GM12878 (cell line): ENCODE results near the gene FAAP100. TPM values are rescaled to one million over a fixed set of nuclear protein-coding genes. Genes with fewer than 3 reads are reported as not detected.

Source experiments
- BHLHE40 ChIP-seq, 2 experiments: fragments of 450-650 bp in 1 of 2; IDR thresholded peaks; 2 replicates each; pipeline ENCODE4 v1.6.1; 2011 to 2017; ENCODE audit warnings: low read depth in 2 of 2, borderline replicate concordance in 1 of 2, improper control_type of control experiment in 1 of 2, low read length in 1 of 2, mild to moderate bottlenecking in 1 of 2
- BMI1 ChIP-seq: fragments of 450-650 bp; IDR thresholded peaks from 2 replicates; pipeline ENCODE4 v1.6.1; 2016; ENCODE audit warnings: mild to moderate bottlenecking, moderate library complexity, borderline replicate concordance
- FOXK2 ChIP-seq: fragments of 450-650 bp; IDR thresholded peaks from 2 replicates; pipeline ENCODE4 v1.6.1; 2017; ENCODE audit warnings: mild to moderate bottlenecking, moderate library complexity
- HCFC1 ChIP-seq: fragments of 150-350 bp; IDR thresholded peaks from 2 replicates; pipeline ENCODE4 v1.6.1; 2014; ENCODE audit warnings: low read length
- IKZF1 ChIP-seq: fragments of 450-650 bp; conservative IDR thresholded peaks from 2 replicates; pipeline ENCODE4 v1.6.1; 2017; ENCODE audit warnings: antibody characterized with exemption, mild to moderate bottlenecking
- IKZF2 ChIP-seq, 2 experiments: fragments of 450-650 bp; IDR thresholded peaks; 2 replicates each; pipeline ENCODE4 v1.6.1; 2017; ENCODE audit warnings: mild to moderate bottlenecking in 2 of 2, moderate library complexity in 2 of 2
- MEF2B ChIP-seq: fragments of 450-650 bp; IDR thresholded peaks from 2 replicates; pipeline ENCODE4 v1.6.1; 2018; ENCODE audit warnings: mild to moderate bottlenecking, moderate library complexity; ENCODE audit not compliant: partially characterized antibody, poor library complexity, severe bottlenecking
- NR2C1 ChIP-seq: fragments of 450-650 bp; IDR thresholded peaks from 2 replicates; pipeline ENCODE4 v1.6.1; 2017; ENCODE audit warnings: antibody characterized with exemption, mild to moderate bottlenecking, moderate library complexity
- PAX8 ChIP-seq: fragments of 450-650 bp; IDR thresholded peaks from 2 replicates; pipeline ENCODE4 v1.6.1; 2017; ENCODE audit warnings: mild to moderate bottlenecking, moderate library complexity
- RELA ChIP-seq: fragments of 450-650 bp; IDR thresholded peaks from 2 replicates; pipeline ENCODE4 v1.8.0; 2014; ENCODE audit warnings: borderline replicate concordance; ENCODE audit not compliant: partially characterized antibody
- SIX5 ChIP-seq: IDR thresholded peaks from 2 replicates; pipeline ENCODE4 v1.6.1; 2011; ENCODE audit warnings: mild to moderate bottlenecking, low read depth, low read length, moderate library complexity; ENCODE audit not compliant: severe bottlenecking
- SMAD1 ChIP-seq: fragments of 450-650 bp; IDR thresholded peaks from 2 replicates; pipeline ENCODE4 v1.6.1; 2018; ENCODE audit warnings: mild to moderate bottlenecking, low read depth; ENCODE audit not compliant: partially characterized antibody
- SP1 ChIP-seq: IDR thresholded peaks from one replicate; pipeline ENCODE4 v1.6.1; 2011; ENCODE audit warnings: low read depth, low read length
- YBX1 ChIP-seq: fragments of 450-650 bp; IDR thresholded peaks from 2 replicates; pipeline ENCODE4 v1.6.1; 2016; ENCODE audit warnings: antibody characterized with exemption
- ZNF274 ChIP-seq: IDR thresholded peaks from one replicate; pipeline ENCODE4 v1.8.0; 2011; ENCODE audit not compliant: insufficient read length, insufficient read depth
- ZNF622 ChIP-seq: fragments of 450-650 bp; IDR thresholded peaks from 2 replicates; pipeline ENCODE4 v1.6.1; 2017; ENCODE audit warnings: mild to moderate bottlenecking, inconsistent platforms
- polyA plus RNA-seq, 11 experiments: library from polyadenylated mRNA; depleted of rRNA in 4 of 11; unstranded in 6 of 11; stranded (reverse) in 5 of 11; fragments of >200 nt; fragmentation: Nextera tagmentation in 4 of 11; fragmentation: Illumina TruSeq in 1 of 11; extraction: Ambion mirVana in 4 of 11; extraction: Trizol in 1 of 11; gene quantifications; 1 replicate in 1 of 11; 2 replicates in 10 of 11; pipeline versions ENCODE4 v1.2.1 to v1.2.3, GENCODE V29; 2011 to 2016; ENCODE audit warnings: inconsistent platforms in 2 of 11, missing spikeins in 2 of 11, low read depth in 1 of 11
- total RNA-seq, 4 experiments: library from RNA; depleted of rRNA in 3 of 4; stranded (reverse); fragments of >200 nt in 3 of 4; fragmentation: Illumina TruSeq in 1 of 4; extraction: Trizol in 1 of 4; gene quantifications; 2 replicates each; pipeline versions ENCODE4 v1.2.1 to v1.2.3, GENCODE V29; 2013 to 2021
- TF ChIP-seq, protein P1 (sequence below): fragments of 450-650 bp; IDR thresholded peaks from 2 replicates; pipeline ENCODE4 v1.6.1; 2017; ENCODE audit warnings: mild to moderate bottlenecking, low read depth, inconsistent platforms; ENCODE audit not compliant: poor library complexity, severe bottlenecking
- TF ChIP-seq, protein P2 (sequence below): fragments of 450-650 bp; IDR thresholded peaks from 2 replicates; pipeline ENCODE4 v1.6.1; 2018; ENCODE audit warnings: borderline replicate concordance, mild to moderate bottlenecking; ENCODE audit not compliant: partially characterized antibody
- TF ChIP-seq, protein P3 (sequence below): fragments of 450-650 bp; IDR thresholded peaks from 2 replicates; pipeline ENCODE4 v1.6.1; 2016; ENCODE audit warnings: mild to moderate bottlenecking, moderate library complexity, borderline replicate concordance

Gene FAAP100
- total and polyA plus RNA-seq, 10 of the 15 experiments (the other 5 are each of a cell fraction or from before 2014, with no cell fraction given), result 0.11 to 46.2 (median 17.1) TPM

DNA sequence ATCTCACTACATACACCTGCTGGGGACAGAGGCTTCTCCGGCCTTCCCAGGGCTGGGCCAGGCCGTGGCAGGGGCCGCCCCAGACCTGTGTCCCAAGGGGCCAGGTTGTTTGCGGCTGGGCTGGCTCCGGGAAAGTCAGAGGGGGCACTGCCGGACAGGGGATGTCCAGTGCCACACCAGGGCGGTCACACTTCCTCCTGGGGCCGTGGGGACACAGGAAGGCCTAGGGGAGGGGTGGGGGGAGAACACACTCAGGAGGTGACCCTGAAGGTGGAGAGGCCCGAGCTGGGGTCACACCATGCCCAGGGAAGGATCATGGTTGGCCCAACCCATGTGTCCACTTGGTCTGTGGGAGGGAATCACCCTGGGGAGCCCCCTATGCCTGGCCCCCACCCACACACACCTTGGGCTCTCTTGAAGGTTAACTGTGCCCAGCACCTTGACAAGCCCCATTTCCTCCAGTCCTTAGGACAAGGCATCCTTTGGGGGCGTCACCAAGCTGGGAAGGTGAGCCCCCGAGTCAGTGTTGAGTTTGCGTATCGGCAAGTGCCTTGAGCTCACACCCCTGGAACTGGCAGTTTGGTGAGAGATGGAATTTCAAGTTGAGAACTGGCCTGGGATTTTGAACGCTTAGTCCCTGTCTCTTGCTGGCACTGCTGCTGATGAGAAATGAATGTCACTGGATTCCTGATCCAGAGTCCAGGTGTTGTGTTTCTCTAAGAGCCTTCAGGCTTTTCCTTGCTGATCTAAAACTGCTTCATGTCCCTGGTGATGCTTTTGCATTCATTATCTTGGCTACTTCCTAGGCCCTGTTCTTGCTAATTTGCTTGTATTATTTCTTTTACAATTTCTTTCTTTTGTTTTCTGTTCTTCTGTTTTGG lies 31.9 kb downstream of the FAAP100 start (continued):
- TF ChIP-seq SMAD1 (no peak), IKZF1 (peak; percentile 33; the same call in 1 of the 2 replicates), BHLHE40 (IDR thresholded peaks at IDR 0.05; ENCODE audit: borderline replicate concordance in 1 of 2, low read depth in 2 of 2, low read length in 1 of 2) (peak in 1 of 2 experiments; percentile 5; a peak in 1 of 4 replicates), SIX5 (no peak), RELA (peak; percentile 42), YBX1 (no peak), BMI1 (no peak), SP1 (no peak), IKZF2 (IDR thresholded peaks at IDR 0.05) (peak in 1 of 2 experiments; percentile 48; a peak in 2 of 4 replicates), MEF2B (peak; percentile 87), ZNF622 (no peak), PAX8 (no peak), FOXK2 (no peak), NR2C1 (no peak), HCFC1 (no peak), ZNF274 (no peak)
- TF ChIP-seq, protein P1, sequence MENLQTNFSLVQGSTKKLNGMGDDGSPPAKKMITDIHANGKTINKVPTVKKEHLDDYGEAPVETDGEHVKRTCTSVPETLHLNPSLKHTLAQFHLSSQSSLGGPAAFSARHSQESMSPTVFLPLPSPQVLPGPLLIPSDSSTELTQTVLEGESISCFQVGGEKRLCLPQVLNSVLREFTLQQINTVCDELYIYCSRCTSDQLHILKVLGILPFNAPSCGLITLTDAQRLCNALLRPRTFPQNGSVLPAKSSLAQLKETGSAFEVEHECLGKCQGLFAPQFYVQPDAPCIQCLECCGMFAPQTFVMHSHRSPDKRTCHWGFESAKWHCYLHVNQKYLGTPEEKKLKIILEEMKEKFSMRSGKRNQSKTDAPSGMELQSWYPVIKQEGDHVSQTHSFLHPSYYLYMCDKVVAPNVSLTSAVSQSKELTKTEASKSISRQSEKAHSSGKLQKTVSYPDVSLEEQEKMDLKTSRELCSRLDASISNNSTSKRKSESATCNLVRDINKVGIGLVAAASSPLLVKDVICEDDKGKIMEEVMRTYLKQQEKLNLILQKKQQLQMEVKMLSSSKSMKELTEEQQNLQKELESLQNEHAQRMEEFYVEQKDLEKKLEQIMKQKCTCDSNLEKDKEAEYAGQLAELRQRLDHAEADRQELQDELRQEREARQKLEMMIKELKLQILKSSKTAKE, result no peak
- TF ChIP-seq, protein P2, sequence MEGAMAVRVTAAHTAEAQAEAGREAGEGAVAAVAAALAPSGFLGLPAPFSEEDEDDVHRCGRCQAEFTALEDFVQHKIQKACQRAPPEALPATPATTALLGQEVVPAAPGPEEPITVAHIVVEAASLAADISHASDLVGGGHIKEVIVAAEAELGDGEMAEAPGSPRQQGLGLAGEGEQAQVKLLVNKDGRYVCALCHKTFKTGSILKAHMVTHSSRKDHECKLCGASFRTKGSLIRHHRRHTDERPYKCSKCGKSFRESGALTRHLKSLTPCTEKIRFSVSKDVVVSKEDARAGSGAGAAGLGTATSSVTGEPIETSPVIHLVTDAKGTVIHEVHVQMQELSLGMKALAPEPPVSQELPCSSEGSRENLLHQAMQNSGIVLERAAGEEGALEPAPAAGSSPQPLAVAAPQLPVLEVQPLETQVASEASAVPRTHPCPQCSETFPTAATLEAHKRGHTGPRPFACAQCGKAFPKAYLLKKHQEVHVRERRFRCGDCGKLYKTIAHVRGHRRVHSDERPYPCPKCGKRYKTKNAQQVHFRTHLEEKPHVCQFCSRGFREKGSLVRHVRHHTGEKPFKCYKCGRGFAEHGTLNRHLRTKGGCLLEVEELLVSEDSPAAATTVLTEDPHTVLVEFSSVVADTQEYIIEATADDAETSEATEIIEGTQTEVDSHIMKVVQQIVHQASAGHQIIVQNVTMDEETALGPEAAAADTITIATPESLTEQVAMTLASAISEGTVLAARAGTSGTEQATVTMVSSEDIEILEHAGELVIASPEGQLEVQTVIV, result no peak
- TF ChIP-seq, protein P3, sequence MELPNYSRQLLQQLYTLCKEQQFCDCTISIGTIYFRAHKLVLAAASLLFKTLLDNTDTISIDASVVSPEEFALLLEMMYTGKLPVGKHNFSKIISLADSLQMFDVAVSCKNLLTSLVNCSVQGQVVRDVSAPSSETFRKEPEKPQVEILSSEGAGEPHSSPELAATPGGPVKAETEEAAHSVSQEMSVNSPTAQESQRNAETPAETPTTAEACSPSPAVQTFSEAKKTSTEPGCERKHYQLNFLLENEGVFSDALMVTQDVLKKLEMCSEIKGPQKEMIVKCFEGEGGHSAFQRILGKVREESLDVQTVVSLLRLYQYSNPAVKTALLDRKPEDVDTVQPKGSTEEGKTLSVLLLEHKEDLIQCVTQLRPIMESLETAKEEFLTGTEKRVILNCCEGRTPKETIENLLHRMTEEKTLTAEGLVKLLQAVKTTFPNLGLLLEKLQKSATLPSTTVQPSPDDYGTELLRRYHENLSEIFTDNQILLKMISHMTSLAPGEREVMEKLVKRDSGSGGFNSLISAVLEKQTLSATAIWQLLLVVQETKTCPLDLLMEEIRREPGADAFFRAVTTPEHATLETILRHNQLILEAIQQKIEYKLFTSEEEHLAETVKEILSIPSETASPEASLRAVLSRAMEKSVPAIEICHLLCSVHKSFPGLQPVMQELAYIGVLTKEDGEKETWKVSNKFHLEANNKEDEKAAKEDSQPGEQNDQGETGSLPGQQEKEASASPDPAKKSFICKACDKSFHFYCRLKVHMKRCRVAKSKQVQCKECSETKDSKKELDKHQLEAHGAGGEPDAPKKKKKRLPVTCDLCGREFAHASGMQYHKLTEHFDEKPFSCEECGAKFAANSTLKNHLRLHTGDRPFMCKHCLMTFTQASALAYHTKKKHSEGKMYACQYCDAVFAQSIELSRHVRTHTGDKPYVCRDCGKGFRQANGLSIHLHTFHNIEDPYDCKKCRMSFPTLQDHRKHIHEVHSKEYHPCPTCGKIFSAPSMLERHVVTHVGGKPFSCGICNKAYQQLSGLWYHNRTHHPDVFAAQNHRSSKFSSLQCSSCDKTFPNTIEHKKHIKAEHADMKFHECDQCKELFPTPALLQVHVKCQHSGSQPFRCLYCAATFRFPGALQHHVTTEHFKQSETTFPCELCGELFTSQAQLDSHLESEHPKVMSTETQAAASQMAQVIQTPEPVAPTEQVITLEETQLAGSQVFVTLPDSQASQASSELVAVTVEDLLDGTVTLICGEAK, result peak; percentile 26; the same call in 1 of the 2 replicates
